Neural cell (in vitro differentiated cells): ENCODE results near the gene TIMM17A.

Source experiments
- EP300 ChIP-seq: fragments of 450-650 bp; conservative IDR thresholded peaks from 2 replicates; pipeline ENCODE4 v1.6.1; 2014; ENCODE audit warnings: antibody characterized with exemption, mild to moderate bottlenecking, moderate library complexity; ENCODE audit not compliant: poor library complexity, severe bottlenecking
- EZH2 ChIP-seq: fragments of 200-600, 300-800 bp; shearing (Covaris generic), sonication (generic); IDR thresholded peaks from 2 replicates; pipeline ENCODE4 v1.6.1; 2014; ENCODE audit warnings: antibody characterized with exemption, low read length, borderline replicate concordance, mild to moderate bottlenecking; ENCODE audit not compliant: insufficient read depth, poor library complexity, severe bottlenecking
- POLR2AphosphoS5 ChIP-seq: IDR thresholded peaks from 2 replicates; pipeline ENCODE4 v1.6.1; 2012
- TAF1 ChIP-seq: IDR thresholded peaks from 2 replicates; pipeline ENCODE4 v1.6.1; 2012; ENCODE audit warnings: low read depth
- TF ChIP-seq, protein P1 (sequence below): fragments of 450-650 bp; IDR thresholded peaks from 2 replicates; pipeline ENCODE4 v1.5.1; 2014; ENCODE audit warnings: antibody characterized with exemption, mild to moderate bottlenecking, moderate library complexity; ENCODE audit not compliant: poor library complexity, severe bottlenecking

DNA sequence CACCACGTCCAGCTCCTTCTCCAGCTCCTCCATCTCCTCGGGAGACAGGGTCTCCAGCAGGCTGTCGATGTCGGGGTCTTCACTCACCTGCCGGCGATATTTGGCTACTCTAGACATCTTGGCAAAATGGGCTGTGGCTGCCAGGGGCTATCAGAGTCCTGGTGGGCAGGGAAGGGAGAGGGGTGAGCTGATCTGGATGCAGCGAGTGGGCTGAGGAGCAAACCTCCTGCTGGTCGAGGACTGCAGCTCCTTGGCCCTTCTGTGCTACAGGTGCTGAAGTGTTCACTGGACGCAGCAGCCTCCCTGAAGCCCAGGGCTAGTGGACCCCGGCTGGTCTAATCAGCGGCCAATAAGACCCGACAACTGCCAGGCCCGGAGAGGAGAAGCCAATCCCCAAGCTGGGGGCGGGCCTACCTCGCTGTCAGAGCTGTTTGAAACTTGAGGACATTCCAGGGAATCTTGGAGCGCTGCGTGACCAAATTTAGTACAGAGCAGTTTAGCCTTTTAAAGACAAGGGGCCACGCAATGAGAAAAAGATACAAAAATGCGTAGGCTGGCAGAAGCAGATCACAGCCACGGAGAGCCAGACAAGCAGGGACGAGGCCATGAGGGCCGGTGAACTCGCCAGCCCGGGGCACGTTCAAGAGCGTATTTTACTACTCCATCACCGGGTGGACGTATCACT, 8.9 kb upstream of the TIMM17A start, which contains the start of gene LMOD1:
- no peak for TF ChIP-seq POLR2AphosphoS5
- no peak for TF ChIP-seq EZH2
- TF ChIP-seq, protein P1, sequence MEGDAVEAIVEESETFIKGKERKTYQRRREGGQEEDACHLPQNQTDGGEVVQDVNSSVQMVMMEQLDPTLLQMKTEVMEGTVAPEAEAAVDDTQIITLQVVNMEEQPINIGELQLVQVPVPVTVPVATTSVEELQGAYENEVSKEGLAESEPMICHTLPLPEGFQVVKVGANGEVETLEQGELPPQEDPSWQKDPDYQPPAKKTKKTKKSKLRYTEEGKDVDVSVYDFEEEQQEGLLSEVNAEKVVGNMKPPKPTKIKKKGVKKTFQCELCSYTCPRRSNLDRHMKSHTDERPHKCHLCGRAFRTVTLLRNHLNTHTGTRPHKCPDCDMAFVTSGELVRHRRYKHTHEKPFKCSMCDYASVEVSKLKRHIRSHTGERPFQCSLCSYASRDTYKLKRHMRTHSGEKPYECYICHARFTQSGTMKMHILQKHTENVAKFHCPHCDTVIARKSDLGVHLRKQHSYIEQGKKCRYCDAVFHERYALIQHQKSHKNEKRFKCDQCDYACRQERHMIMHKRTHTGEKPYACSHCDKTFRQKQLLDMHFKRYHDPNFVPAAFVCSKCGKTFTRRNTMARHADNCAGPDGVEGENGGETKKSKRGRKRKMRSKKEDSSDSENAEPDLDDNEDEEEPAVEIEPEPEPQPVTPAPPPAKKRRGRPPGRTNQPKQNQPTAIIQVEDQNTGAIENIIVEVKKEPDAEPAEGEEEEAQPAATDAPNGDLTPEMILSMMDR: no peak
- TF ChIP-seq TAF1: no peak
- no peak for TF ChIP-seq EP300
